GM12878 (cell line): ENCODE data around the gene PDE6D. TPM values are rescaled to one million over a fixed set of nuclear protein-coding genes. Genes with fewer than 3 reads are reported as not detected.

Experiments used
- ASH2L ChIP-seq: fragments of 300-600, 200-600 bp; sonication (generic); IDR thresholded peaks from 2 replicates; pipeline ENCODE4 v1.6.1; 2017; ENCODE audit warnings: low read depth, mild to moderate bottlenecking, borderline replicate concordance
- ATF3 ChIP-seq: IDR thresholded peaks from 2 replicates; pipeline ENCODE4 v1.6.1; 2011; ENCODE audit warnings: low read depth, mild to moderate bottlenecking, low read length, moderate library complexity, borderline replicate concordance; ENCODE audit errors: extremely low read depth
- BCL3 ChIP-seq: IDR thresholded peaks from 2 replicates; pipeline ENCODE4 v1.6.1; 2011; ENCODE audit warnings: borderline replicate concordance, low read depth, mild to moderate bottlenecking, moderate library complexity, low read length; ENCODE audit not compliant: insufficient read depth, poor library complexity, severe bottlenecking
- BCLAF1 ChIP-seq: fragments of 450-650 bp; IDR thresholded peaks from 2 replicates; pipeline ENCODE4 v1.6.1; 2017; ENCODE audit warnings: antibody characterized with exemption, mild to moderate bottlenecking, moderate library complexity
- BRCA1 ChIP-seq: IDR thresholded peaks from 2 replicates; pipeline ENCODE4 v1.6.1; 2011; ENCODE audit warnings: low read depth, low read length, improper control_type of control experiment
- DPF2 ChIP-seq: fragments of 450-650 bp; IDR thresholded peaks from 2 replicates; pipeline ENCODE4 v1.6.1; 2017; ENCODE audit warnings: mild to moderate bottlenecking
- FOXK2 ChIP-seq: fragments of 450-650 bp; IDR thresholded peaks from 2 replicates; pipeline ENCODE4 v1.6.1; 2017; ENCODE audit warnings: mild to moderate bottlenecking, moderate library complexity
- GABPA ChIP-seq: IDR thresholded peaks from 2 replicates; pipeline ENCODE4 v1.6.1; 2014; ENCODE audit warnings: antibody characterized with exemption, low read depth, mild to moderate bottlenecking, inconsistent platforms
- IRF5 ChIP-seq: fragments of 450-650 bp; IDR thresholded peaks from 2 replicates; pipeline ENCODE4 v1.6.1; 2017; ENCODE audit warnings: borderline replicate concordance
- POLR2AphosphoS2 ChIP-seq: IDR thresholded peaks from 2 replicates; pipeline ENCODE4 v1.6.1; 2011; ENCODE audit warnings: low read depth, mild to moderate bottlenecking, low read length, improper control_type of control experiment, moderate library complexity
- RELB ChIP-seq: fragments of 450-650 bp; IDR thresholded peaks from 2 replicates; pipeline ENCODE4 v1.6.1; 2017; ENCODE audit warnings: low read depth, mild to moderate bottlenecking, moderate library complexity
- SMAD1 ChIP-seq: fragments of 450-650 bp; IDR thresholded peaks from 2 replicates; pipeline ENCODE4 v1.6.1; 2018; ENCODE audit warnings: mild to moderate bottlenecking, low read depth; ENCODE audit not compliant: partially characterized antibody
- TAF1 ChIP-seq: IDR thresholded peaks from 2 replicates; pipeline ENCODE4 v1.6.1; 2011; ENCODE audit warnings: mild to moderate bottlenecking, low read depth, low read length, borderline replicate concordance
- TCF7 ChIP-seq: IDR thresholded peaks from 2 replicates; pipeline ENCODE4 v1.6.1; 2014; ENCODE audit warnings: antibody characterized with exemption, borderline replicate concordance
- ZBED1 ChIP-seq: IDR thresholded peaks from 2 replicates; pipeline ENCODE4 v1.6.1; 2016; ENCODE audit warnings: borderline replicate concordance
- ZBTB33 ChIP-seq: fragments of 450-650 bp; IDR thresholded peaks from 2 replicates; pipeline ENCODE4 v1.6.1; 2017; ENCODE audit warnings: mild to moderate bottlenecking
- ZNF274 ChIP-seq: IDR thresholded peaks from one replicate; pipeline ENCODE4 v1.8.0; 2011; ENCODE audit not compliant: insufficient read length, insufficient read depth
- polyA plus RNA-seq, 11 experiments: library from polyadenylated mRNA; depleted of rRNA in 4 of 11; unstranded in 6 of 11; stranded (reverse) in 5 of 11; fragments of >200 nt; fragmentation: Nextera tagmentation in 4 of 11; fragmentation: Illumina TruSeq in 1 of 11; extraction: Ambion mirVana in 4 of 11; extraction: Trizol in 1 of 11; gene quantifications; 1 replicate in 1 of 11; 2 replicates in 10 of 11; pipeline versions ENCODE4 v1.2.1 to v1.2.3, GENCODE V29; 2011 to 2016; ENCODE audit warnings: inconsistent platforms in 2 of 11, missing spikeins in 2 of 11, low read depth in 1 of 11
- total RNA-seq, 4 experiments: library from RNA; depleted of rRNA in 3 of 4; stranded (reverse); fragments of >200 nt in 3 of 4; fragmentation: Illumina TruSeq in 1 of 4; extraction: Trizol in 1 of 4; gene quantifications; 2 replicates each; pipeline versions ENCODE4 v1.2.1 to v1.2.3, GENCODE V29; 2013 to 2021

Gene PDE6D
- total and polyA plus RNA-seq, 10 of the 15 experiments (the other 5 are each of a cell fraction or from before 2014, with no cell fraction given): 8.2 to 69.4 (median 56.2) TPM

GRCh38 chr2:231786177-231786916, 5.3 kb upstream of the PDE6D start, which contains the start of gene COPS7B (continued):
- TF ChIP-seq BCLAF1 (no peak), GABPA (peak; percentile 98), IRF5 (no peak), TAF1 (peak; percentile 97), BRCA1 (no peak), FOXK2 (peak; percentile 67; the same call in 1 of the 2 replicates), ZBED1 (no peak), DPF2 (peak; percentile 78), ZBTB33 (no peak), SMAD1 (no peak), TCF7 (peak; percentile 66; the same call in 1 of the 2 replicates), BCL3 (peak; percentile 62), ATF3 (no peak), ZNF274 (no peak), RELB (peak; percentile 100), ASH2L (peak; percentile 95; the same call in 1 of the 2 replicates), POLR2AphosphoS2 (peak; percentile 77; the same call in 1 of the 2 replicates)
